Head of caudate nucleus (tissue), 42 donors: ENCODE results near the gene HPRT1.

Experiments used
- DNase-seq, 42 donors: peaks; one replicate each; pipeline versions ENCODE4 v3.0.0 to v3.0.0-alpha.2; 2020 to 2021; ENCODE audit warnings: mixed read lengths in 7 of 42
- intact Hi-C: fragments of 100-400 bp; cut with DNase I; formaldehyde crosslinking; loops from one replicate; pipeline ENCODE4 v1.15.0; 2022

HPRT1 gene

DNA sequence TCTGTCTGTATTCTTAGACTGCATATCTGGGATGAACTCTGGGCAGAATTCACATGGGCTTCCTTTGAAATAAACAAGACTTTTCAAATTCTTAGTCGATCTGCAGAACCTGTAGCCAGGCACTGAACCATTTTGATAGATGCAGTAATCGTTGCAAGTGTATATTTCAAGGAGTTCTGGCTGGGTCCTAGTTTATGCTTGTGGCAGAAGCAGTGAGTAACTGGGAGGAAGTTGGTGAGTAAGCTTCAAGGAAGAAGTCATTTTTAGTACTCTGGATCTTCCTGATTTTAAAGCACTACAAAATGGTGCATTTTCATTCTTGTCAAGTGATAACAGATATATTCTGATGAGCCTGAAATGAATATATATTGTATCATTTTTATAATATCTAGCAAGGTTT, 9.5 kb downstream of the HPRT1 start:
- DNase-seq: peak in 2 of 42 donors; percentile 2 to 21
- intact Hi-C loops: no loop called here

DNA sequence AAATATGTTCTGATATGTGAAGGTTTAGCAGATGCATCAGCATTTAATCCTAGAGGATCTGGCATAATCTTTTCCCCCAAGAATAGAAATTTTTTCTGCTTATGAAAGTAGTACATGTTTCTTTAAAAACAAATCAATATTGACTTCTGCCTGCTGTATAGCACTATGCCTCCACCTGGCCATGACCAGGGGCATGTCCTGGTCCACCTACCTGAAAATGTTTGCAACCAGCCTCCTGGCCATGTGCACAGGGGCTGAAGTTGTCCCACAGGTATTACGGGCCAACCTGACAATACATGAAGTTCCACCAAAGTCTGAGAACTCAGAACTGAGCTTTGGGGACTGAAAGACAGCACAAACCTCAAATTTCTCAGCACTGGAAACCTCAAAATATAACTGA, 10.0 kb downstream of the HPRT1 start:
- DNase-seq: no peak

DNA sequence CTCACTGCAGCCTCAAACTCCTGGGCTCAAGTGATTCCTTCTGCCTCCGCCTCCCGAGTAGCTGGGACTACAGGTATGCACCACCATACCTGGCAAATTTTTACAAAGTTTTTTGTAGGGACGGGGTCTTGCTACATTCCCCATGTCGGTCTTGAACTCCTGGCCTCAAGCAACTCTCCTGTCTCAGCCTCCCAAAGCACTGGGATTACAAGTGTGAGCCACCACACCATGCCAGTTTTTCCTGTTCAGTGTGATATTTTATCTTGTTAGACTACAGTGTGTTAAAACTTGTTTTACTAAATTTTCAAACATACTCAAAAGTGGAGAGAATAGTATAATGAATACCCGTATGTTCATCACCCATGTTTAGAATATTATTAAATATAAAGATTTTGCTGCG, 12.1 kb downstream of the HPRT1 start:
- DNase-seq: no peak
- intact Hi-C loops: no loop called here

More for the DNA sequence above, 10.0 kb downstream of the HPRT1 start:
- intact Hi-C loops: no loop called here

DNA sequence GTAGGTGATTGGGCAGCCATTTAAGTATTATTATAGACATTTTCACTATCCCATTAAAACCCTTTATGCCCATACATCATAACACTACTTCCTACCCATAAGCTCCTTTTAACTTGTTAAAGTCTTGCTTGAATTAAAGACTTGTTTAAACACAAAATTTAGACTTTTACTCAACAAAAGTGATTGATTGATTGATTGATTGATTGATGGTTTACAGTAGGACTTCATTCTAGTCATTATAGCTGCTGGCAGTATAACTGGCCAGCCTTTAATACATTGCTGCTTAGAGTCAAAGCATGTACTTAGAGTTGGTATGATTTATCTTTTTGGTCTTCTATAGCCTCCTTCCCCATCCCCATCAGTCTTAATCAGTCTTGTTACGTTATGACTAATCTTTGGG, 16.3 kb downstream of the HPRT1 start:
- intact Hi-C loops: no loop called here
- no peak for DNase-seq

DNA sequence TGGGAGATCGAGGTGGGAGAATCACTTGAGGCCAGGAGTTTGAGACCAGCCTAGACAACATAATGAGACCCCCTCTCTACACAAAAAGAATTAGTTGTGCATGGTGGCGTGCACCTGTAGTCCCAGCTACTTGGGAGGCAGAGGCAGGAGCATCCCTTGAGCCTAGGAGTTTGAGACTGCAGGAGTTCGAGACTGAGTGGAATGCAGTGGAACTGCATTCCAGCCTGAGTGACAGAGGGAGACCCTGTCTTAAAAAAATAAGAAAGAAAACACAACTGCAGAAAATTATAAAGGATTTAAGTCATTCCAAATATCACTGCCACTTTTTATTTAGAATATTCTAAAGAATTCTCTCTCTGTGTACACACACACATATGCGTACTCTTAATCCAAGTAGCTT, 18.4 kb downstream of the HPRT1 start:
- intact Hi-C loops: no loop called here

DNA sequence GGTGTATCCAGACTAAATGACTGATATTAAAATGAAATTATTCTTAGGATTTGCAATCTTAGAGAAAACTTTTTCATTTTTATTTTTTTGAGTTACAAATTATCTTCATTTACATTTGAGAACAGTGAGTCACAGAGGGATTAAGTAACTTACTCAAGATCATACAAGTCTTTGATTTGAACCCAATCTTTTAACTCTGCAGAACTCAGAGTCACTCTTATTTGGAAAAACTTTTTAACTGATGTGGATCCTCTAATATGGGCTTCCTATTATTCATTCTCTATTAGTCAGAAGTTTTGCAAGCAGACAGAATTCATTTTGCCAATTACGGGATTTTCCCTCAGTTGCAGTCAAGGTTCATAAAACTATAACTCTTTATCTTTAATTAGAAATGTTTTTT, 20.1 kb downstream of the HPRT1 start:
- no peak for DNase-seq
- intact Hi-C loops: no loop called here

More for the DNA sequence above, 18.4 kb downstream of the HPRT1 start:
- no peak for DNase-seq

DNA sequence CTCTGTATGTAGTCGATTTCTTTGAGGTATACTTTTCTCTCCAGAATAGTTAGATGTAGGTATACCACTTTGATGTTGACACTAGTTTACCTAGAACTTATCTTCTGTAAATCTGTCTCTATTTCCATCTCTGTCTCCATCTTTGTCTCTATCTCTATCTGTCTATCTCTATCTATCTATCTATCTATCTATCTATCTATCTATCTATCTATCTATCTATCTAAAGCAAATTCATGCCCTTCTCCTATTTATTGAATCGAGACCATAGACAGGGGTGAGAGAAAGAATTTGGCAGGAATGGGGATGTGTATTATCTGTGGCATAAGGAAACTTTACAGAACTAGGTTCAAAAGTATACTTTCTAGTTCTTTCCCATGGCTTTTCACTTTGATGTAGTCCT, 21.4 kb downstream of the HPRT1 start:
- DNase-seq: no peak
- intact Hi-C loops: no loop called here

DNA sequence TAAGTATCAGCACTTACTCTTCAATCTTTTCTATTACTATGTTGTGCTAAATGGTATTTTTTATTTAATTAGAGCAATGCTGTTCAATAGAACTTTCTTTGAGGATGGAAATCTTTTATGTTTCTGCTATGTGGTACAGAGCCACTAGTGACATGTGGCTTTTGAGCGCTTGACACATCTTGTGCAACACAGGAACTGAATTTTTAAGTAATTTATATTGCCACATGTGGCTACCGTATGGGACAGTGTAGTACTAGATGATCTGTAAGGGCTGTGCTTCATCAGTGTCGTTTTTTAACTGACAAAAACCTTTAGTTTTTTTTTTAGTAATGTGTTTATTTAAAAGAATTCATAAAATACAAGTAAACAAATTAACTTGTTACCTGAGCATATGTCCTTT, 22.4 kb downstream of the HPRT1 start:
- intact Hi-C loops: no loop called here
- DNase-seq: no peak

DNA sequence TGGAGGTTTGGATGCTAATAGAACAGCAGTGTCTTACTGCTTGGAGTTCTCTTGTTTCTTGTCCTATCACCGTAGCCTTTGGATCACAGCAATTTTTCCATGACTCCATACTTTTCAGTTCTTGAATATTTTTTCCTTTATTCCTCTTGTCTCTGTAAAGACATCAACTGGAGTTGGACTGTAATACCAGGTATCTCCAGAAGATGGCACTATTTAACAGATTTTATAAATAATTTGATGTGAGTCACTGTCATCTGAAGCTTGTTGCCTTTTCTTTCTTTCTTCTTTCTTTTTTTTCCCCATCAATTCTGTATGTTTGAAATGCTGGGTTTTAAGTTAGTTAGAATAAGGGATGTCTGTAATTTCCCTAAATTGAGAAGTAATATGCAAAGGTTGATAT, 24.1 kb downstream of the HPRT1 start:
- DNase-seq: peak in 1 of 42 donors; percentile 2

DNA sequence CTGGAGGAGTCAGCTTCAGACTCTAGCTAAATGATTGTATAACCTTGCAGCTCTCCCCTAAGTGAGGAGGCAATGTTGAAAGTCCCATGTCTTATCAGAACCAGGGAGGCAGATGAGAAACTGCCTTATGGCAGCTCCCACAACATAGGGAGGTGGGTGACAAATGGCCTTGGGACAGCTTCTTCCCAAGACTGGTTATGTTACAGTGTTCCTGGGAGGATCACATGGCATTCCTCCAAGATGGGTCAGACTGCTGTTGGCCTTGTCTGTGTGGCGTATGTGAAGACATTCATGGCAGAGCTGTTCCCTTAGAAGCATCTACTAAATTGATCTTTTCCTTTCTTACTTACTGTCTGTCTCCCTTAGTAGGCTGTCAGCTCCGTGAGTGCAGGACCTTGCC, 42.0 kb downstream of the HPRT1 start:
- intact Hi-C loops: no loop called here
- no peak for DNase-seq

More for the DNA sequence above, 24.1 kb downstream of the HPRT1 start:
- intact Hi-C loops: no loop called here

DNA sequence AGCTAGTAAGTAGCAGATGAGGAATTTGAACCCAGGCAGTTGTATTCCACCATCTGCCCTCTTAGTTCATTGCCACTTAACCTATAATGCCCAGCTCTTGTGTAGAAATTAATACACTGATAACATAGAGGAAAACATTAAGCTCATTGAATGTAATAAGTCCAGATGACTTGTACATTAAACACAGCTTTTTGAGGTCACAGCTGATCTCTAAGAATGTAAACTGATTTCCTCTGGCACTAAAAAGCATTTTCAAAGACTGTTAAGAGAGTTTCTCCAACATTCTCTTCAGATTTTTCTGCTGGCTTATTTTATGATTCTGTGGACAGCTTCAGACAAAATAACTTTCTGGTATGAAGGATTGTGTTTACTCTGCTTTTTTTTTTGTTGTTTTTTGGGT, 42.7 kb downstream of the HPRT1 start:
- intact Hi-C loops: no loop called here
- DNase-seq: no peak

DNA sequence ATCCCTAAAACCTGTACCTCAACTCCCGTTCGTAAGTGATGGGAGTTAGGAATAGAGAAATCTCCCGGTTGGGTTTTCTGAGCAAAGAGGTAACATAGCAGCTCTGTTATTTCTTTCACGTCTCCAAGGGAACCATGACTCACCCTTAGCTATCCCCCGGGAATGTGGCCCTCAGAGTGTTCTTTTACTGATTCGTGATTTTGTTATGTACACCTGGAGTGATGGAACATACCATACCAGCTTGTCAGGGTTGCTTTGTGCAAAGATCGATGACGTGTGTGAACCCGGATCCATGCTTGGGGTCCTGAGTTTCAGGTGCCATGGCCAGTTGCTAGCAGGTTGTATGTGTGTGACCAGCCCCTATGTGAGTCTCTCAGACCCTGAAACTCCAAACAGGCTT, 52.6 kb downstream of the HPRT1 start:
- peak in 10 of 42 donors; percentile 2 to 42 (median 18) for DNase-seq

DNA sequence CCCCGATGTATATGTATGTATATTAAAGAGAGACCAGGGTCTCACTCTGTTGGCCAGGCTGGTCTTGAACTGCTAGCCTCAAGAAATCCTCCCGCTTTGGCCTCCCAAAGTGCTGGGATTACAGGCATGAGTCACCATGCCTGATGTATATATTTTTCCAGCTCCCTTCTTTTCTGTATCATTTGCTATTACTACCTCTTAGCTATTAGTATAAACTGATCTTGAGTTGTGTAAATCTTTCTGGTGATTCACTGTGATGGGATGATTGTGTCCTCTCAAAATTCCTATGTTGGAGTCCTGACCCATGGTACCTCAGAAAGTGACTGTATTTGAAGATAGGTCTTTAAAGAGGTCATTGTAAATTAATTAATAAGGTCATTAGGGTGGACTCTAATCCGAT, 53.1 kb downstream of the HPRT1 start:
- DNase-seq: no peak
- intact Hi-C loops: no loop called here

More for the DNA sequence above, 52.6 kb downstream of the HPRT1 start:
- intact Hi-C loops: no loop called here

DNA sequence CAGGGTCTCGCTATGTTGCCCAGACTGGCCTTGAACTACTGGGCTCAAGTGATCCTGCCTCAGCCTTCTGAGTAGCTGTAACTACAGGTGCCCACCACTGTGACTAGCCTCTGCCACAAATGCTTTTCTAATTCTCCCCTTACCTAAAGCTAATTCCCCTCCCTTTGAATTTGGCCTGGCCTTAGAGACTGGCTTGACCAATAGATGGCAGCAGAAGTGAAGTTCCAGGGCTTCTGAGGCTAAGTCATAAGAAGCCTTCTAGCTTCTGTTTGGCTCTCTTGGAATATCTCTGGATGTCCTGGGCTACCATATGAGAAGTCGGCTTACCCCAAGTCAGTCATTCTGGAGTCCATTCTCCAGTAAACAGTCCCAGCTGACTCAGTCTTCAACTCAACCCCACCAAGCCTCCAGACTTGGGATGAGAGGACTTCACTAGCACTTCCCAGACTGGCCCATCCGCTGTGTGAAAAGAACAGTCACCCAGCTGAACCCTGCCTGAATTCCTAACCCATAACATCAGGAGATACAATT, 61.0 kb downstream of the HPRT1 start:
- peak in 1 of 42 donors; percentile 11 for DNase-seq
- intact Hi-C loops: no loop called here

DNA sequence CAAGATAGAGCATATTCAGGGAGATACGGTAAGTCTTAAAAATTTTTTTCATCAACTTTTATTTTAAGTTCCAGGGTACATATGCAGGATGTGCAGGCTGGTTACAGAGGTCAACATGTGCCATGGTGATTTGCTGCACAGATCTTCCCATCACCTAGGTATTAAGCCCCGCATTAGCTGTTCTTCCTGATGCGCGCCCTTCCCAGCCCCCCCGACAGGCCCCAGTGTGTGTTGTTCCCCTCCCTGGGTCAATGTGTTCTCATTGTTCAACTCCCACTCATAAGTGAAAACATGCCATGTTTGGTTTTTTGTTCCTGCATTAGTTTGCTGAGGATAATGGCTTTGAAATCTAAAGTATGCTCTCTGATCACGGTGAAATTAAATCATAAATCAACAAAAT, 64.2 kb downstream of the HPRT1 start:
- DNase-seq: no peak
- intact Hi-C loops: no loop called here

DNA sequence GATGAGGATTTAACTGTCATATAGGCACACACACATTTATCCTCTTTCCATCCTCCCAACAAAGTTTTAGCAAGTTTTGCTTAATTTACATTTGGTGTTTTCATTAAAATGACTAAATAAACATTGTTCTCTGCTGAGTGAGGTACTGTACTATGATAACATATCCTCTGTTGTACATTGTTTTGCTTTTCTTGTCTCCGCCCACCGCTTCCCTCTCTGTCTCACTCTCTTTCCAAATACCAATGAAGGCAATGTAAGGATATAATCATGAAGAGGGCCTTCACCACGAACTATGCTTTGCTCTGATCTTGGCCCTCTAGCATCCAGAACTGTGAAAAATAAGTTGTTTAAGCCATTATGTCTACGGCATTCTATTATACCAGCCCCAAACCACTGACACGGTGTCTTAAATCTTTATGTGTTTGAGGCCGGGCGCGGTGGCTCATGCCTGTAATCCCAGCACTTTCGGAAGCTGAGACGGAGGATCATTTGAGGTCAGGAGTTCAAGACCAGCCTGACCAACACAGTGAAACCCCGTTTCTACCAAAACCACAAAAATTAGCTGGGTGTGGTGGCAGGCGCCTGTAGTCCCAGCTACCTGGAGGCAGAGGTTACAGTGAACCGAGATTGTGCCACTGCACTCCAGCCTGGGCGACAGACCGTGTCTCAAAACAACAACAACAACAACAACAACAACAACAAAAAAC, 65.3 kb downstream of the HPRT1 start:
- intact Hi-C loops: no loop called here
- no peak for DNase-seq

DNA sequence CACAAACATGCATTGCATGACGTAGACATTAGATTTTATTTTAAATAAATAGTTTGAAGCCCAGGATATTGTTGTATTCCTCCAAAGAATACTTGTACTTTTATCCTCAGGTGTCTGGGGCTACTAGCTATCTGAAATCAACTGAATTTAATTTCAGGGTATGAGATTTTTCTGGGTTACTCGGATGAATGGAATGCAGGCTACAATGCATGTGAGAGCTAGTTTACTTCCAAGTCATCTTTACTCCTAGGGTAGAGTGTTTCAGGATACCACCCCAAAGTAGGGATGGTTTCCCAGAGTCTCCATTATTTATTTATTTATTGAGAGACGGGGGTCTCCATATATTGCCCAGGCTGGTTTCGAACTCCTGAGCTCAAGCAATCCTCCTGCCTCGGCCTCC, 66.4 kb downstream of the HPRT1 start:
- no peak for DNase-seq
- intact Hi-C loops: no loop called here

DNA sequence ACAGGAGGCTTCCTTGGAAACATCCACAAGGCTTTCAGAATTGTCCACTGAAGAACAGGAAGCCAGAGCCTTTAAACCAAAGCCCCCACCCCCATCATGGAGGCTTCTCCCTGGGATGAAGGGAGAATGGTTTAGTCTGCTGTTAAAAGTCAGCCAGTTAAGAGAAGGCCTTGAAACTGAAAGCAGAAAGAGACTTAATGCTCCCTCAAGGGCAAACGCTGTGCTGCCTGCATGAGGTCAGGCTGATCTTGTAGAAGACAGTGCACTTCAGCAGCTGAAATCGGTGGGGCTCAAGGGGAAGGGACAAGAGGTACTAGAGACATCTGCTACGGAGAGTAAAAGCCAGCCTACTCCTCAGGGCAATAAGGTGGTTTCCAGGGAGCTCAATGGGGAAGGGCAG, 69.0 kb downstream of the HPRT1 start:
- intact Hi-C loops: no loop called here
- no peak for DNase-seq

DNA sequence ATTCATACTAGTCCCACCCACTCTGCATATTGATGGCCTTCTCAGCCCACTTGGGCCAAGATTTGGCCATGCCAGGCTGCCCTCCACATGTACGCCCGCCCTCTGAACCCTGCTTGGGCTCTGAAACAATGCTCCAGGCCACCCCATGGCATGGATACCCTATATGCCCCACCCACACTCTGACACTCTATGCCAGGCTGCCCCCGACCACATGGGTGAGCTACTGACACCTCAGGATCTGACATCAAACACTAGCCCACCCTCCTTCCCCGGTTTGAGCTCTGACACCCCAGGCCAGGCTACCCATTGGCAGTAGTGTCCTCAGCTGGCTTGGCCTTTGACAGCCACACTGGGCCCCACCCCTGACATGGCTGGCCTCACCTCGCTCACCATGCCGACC, 69.5 kb downstream of the HPRT1 start:
- intact Hi-C loops: no loop called here
- DNase-seq: no peak

DNA sequence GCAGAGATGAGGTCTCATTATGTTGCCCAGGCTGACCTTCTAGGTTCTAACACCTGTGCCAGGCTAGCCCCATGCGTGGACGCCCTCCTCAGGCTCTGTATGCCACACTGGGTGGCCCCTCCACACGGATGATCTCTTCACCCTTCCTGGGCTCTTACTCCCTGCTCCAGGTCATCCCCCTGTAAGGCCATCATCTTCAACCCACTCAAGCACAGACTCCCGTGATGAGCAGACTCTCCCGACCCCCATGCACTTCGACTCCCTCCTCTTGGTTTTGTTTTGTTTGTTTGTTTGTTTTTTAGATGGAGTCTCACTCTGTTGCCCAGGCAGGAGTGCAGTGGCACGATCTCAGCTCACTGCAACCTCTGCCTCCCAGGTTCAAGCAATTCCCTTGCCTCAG, 70.9 kb downstream of the HPRT1 start:
- intact Hi-C loops: no loop called here
- DNase-seq: no peak

DNA sequence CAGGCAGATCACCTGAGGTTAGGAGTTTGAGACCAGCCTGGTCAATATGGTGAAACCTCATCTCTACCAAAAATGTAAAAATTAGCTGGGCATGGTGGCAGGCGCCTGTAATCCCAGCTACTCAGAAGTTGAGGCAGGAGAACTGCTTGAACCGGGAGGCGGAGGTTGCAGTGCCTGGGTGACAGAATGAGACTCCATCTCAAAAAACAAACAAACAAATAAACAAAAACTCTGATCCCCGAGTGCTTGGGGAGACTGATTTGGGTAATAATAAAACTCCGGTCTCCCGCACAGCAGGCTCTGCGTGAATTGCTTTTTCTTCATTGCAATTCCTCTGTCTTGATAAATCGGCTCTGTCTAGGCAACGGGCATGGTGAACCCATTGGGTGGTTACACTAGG, 73.4 kb downstream of the HPRT1 start:
- no peak for DNase-seq
- intact Hi-C loops: no loop called here
